ENCODE results near the gene SELENOO.

SELENOO gene

DNA sequence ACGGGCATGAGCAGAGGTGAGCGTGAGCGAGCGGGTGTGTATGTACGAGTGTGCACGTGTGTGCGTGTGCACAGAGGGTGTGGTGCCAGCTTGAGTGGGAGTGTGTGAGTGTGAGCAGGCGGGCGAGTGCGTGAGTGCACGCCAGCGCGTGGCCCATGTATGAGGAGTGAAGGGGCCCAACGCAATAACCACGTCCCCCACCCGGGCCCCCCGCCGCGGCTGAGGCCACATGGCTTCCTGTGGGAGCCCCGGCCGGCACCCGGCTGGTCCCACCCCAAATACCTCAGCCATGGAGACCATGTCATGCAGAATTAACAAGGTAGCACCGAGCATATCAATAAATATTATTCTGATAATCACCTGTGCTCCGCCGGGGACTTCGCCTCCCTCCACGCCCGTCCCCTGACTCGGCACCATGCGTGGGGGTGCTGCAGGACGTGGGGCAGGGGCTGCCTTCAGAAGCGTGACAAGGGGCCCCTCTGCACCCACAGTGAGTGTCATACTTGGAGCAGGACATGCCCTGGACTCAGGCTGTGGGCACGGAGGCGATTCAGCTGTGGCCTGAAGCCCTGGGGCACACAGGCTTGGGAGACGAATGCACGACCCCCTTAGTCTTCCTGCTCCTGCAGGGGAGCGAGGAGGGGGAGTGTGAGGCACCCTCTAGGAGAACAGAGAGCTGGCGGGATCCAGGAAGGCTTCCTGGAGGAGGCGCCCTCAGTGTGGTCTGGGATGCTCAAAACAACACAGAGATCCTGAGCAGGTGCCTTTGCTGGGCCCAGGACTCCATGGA lies 20.7 kb upstream of the SELENOO start:
- Histone ChIP-seq H3K36me3 (ENCODE audit: control insufficient read depth, insufficient read depth, low read length) (no peaks in the 10 kb centered on the region), H3K4me3 (ENCODE audit: low read depth, low read length) (no peak overlapping the region), H3K4me1 (no peaks in the 10 kb centered on the region), H3K27ac (no peak overlapping the region), H2AFZ (no peak overlapping the region), H3K79me2 (no peaks in the 10 kb centered on the region), H3K27me3 (ENCODE audit: control insufficient read depth, insufficient read depth, low read length) (no peaks in the 10 kb centered on the region), H3K4me2 (ENCODE audit: low read length) (no peak overlapping the region), H3K9me3 (ENCODE audit: control insufficient read depth, low read length) (no peaks in the 10 kb centered on the region), H3K9ac (no peak overlapping the region)
- TF ChIP-seq, protein P1, sequence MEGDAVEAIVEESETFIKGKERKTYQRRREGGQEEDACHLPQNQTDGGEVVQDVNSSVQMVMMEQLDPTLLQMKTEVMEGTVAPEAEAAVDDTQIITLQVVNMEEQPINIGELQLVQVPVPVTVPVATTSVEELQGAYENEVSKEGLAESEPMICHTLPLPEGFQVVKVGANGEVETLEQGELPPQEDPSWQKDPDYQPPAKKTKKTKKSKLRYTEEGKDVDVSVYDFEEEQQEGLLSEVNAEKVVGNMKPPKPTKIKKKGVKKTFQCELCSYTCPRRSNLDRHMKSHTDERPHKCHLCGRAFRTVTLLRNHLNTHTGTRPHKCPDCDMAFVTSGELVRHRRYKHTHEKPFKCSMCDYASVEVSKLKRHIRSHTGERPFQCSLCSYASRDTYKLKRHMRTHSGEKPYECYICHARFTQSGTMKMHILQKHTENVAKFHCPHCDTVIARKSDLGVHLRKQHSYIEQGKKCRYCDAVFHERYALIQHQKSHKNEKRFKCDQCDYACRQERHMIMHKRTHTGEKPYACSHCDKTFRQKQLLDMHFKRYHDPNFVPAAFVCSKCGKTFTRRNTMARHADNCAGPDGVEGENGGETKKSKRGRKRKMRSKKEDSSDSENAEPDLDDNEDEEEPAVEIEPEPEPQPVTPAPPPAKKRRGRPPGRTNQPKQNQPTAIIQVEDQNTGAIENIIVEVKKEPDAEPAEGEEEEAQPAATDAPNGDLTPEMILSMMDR (IDR thresholded peaks at IDR 0.05) = no peak

DNA sequence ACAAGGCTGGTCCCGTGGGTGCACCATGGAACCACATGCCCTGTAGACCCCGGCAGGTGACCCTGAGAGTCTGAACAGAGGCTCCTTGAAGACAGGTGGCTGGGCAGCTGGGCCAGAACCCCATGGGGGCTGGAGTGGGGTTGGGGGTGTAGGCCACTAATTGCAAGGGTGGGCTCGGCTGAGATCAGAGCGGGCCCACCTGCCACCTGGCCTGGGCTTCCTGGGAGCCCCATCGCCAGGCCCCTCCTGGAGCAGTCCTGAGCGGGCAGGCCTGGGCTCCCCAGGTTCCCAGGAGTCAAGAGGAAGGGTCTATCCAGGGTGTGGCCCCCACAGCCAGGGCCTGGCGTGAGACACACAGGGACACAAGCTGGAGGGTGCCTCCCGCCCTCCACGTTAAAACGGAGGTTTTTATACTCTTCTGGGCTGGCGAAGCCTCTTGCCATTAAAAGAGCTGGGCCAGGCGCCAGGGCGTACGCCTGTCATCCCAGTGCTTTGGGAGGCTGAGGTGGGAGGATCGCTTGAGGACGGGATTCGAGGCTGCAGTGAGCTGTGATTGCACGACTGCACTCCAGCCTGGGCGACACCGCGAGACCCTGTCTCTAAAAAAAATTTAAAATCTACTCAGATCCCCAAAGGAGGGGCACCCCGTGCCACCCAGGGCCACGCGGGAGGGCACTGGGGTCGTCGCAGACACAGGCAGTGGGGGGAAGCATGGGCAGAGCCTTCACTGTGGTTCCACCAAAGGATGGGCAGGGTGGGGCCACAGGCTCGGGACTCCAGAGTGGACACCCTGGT lies 19.9 kb upstream of the SELENOO start:
- H3K4me2 ChIP-seq (ENCODE audit: low read length) = no peak overlapping the region
- H3K4me3 ChIP-seq (ENCODE audit: low read depth, low read length) = no peak overlapping the region
- H3K9ac ChIP-seq = no peak overlapping the region
- H3K4me1 ChIP-seq = no peaks in the 10 kb centered on the region
- H3K27ac ChIP-seq = no peak overlapping the region
- no peak overlapping the region for H2AFZ ChIP-seq
- no peaks in the 10 kb centered on the region for H3K36me3 ChIP-seq (ENCODE audit: control insufficient read depth, insufficient read depth, low read length)
- H3K9me3 ChIP-seq (ENCODE audit: control insufficient read depth, low read length) = no peaks in the 10 kb centered on the region
- TF ChIP-seq, protein P1 (IDR thresholded peaks at IDR 0.05) = no peak
- no peaks in the 10 kb centered on the region for H3K79me2 ChIP-seq
- H3K27me3 ChIP-seq (ENCODE audit: control insufficient read depth, insufficient read depth, low read length) = no peaks in the 10 kb centered on the region

DNA sequence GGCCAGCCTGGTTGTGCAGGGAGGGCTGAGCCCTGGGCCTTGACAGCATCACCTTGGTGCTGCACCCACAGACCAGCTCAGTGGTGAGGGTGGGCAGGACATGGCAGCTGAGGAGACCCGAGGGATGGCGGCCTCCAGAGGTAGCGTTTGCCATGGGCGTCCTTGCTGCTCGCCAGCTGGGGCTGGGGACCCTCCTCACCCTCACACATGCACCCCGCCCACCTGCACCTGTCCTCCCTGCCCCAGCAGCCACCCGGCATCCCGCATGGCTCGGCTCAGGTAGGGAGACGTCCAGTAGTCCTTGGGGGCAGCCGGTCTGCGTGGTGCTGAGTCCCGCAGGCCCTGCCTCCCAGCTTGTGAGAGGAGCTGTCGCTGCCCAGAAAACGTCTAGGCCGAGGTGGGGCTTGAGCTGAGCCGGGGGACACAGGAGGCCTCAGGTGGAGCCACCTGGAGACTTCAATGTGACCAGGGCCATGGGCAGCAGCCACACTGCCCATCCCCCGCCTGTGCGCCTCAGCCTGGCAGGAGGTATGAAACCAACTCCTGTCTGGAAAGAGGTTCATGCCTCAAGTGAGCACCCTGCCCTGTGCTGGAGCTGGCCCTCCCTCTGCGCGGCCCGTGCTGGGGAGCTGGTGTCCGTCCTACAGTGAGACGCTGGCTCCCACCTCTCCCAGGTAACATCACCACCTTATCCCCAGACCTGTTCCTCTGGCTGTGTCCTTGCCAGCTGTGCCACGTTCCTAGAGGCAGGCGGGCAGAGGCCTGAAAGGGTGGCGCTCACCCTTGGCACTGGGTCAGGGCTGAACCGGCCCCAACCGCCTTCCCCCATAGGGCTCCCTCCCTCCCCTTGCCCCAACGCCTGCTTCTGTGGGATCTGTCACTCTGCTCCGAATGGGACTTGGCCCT lies 18.4 kb upstream of the SELENOO start:
- Histone ChIP-seq H3K9me3 (ENCODE audit: control insufficient read depth, low read length) (no peaks in the 10 kb centered on the region), H3K9ac (no peak overlapping the region), H2AFZ (peak overlapping the region; percentile 33), H3K27me3 (ENCODE audit: control insufficient read depth, insufficient read depth, low read length) (no peaks in the 10 kb centered on the region), H3K79me2 (no peaks in the 10 kb centered on the region), H3K4me1 (no peaks in the 10 kb centered on the region), H3K36me3 (ENCODE audit: control insufficient read depth, insufficient read depth, low read length) (no peaks in the 10 kb centered on the region), H3K4me3 (ENCODE audit: low read depth, low read length) (no peak overlapping the region), H3K4me2 (ENCODE audit: low read length) (peak overlapping the region; percentile 11), H3K27ac (no peak overlapping the region)
- TF ChIP-seq, protein P1 (IDR thresholded peaks at IDR 0.05) = no peak

DNA sequence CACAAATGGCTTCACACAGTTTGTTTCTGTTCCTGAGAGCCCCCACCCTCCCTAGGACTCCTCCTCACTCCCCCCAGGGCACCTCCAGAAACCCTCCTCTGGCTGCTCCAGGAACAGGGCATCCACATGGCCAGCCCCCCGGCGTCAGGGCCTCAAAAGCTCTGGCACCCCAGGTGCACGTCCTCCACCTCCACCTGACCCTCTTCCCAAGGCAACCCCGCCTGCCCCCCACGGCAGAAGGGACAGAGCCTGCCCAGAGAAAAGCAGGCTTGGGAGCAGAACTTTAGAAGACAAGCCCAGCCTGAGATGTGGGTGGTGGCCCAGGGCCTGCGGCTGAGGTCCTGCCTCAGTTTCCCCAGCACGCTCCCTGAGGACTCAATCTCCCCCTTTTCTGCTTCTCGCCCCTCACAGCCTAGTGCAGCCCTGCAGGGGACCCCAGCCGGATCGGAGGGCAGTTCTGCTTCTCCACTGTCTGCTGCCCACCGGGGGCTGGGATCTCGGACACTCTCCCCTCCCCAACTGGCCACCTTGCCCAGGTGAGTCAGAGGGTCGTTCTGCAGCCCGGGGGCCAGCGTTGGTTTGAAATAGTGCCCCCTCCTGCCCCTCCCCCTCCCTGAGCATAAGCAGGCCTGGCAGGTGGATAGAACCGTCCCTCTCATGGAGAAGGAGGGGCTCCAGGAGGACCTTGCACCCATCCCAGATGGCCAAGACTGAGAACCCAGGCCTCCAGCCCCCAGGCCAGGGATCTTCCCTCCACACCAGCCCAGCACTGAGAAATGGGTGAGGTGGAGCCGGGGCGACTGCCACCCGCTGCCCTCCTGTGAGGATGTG lies 17.5 kb upstream of the SELENOO start:
- TF ChIP-seq, protein P1 (IDR thresholded peaks at IDR 0.05) = no peak
- H3K4me3 ChIP-seq (ENCODE audit: low read depth, low read length) = no peak overlapping the region
- H3K36me3 ChIP-seq (ENCODE audit: control insufficient read depth, insufficient read depth, low read length) = no peaks in the 10 kb centered on the region
- no peaks in the 10 kb centered on the region for H3K4me1 ChIP-seq
- H3K27ac ChIP-seq = no peak overlapping the region
- peak overlapping the region; percentile 11 for H3K4me2 ChIP-seq (ENCODE audit: low read length)
- no peaks in the 10 kb centered on the region for H3K79me2 ChIP-seq
- no peak overlapping the region for H3K9ac ChIP-seq
- peak overlapping the region; percentile 33 for H2AFZ ChIP-seq
- no peaks in the 10 kb centered on the region for H3K27me3 ChIP-seq (ENCODE audit: control insufficient read depth, insufficient read depth, low read length)
- H3K9me3 ChIP-seq (ENCODE audit: control insufficient read depth, low read length) = no peaks in the 10 kb centered on the region

Measured in parathyroid adenoma (tissue), 2 donors.